Measurements from ENCODE around the gene DOCK6. TPM values are rescaled to one million over a fixed set of nuclear protein-coding genes. Genes with fewer than 3 reads are reported as not detected.

DOCK6 gene
- total RNA-seq, 1 experiment from 2014 or later: 19.4 TPM

- Histone ChIP-seq H3K27ac (ENCODE audit: low read length) (no peak overlapping the region), H3K36me3 (ENCODE audit: control insufficient read depth, insufficient read depth, low read length) (no peaks in the 10 kb centered on the region), H3K4me1 (ENCODE audit: control insufficient read depth, insufficient read depth, low read length) (no peaks in the 10 kb centered on the region; the same call in 1 of the 2 replicates), H3K27me3 (ENCODE audit: control insufficient read depth, insufficient read depth, low read length) (no peaks in the 10 kb centered on the region), H3K4me3 (ENCODE audit: low read depth in 2 of 2, low read length in 2 of 2) (no peak overlapping the region), H3K9me3 (ENCODE audit: control insufficient read depth, insufficient read depth, low read depth, low read length) (no peaks in the 10 kb centered on the region)
- TF ChIP-seq SIN3A (IDR thresholded peaks at IDR 0.05; ENCODE audit: borderline replicate concordance, insufficient read depth, low read depth, low read length): no peak
- TF ChIP-seq, protein P1, sequence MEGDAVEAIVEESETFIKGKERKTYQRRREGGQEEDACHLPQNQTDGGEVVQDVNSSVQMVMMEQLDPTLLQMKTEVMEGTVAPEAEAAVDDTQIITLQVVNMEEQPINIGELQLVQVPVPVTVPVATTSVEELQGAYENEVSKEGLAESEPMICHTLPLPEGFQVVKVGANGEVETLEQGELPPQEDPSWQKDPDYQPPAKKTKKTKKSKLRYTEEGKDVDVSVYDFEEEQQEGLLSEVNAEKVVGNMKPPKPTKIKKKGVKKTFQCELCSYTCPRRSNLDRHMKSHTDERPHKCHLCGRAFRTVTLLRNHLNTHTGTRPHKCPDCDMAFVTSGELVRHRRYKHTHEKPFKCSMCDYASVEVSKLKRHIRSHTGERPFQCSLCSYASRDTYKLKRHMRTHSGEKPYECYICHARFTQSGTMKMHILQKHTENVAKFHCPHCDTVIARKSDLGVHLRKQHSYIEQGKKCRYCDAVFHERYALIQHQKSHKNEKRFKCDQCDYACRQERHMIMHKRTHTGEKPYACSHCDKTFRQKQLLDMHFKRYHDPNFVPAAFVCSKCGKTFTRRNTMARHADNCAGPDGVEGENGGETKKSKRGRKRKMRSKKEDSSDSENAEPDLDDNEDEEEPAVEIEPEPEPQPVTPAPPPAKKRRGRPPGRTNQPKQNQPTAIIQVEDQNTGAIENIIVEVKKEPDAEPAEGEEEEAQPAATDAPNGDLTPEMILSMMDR (IDR thresholded peaks at IDR 0.05): peak; percentile 90
- ATAC-seq (peak; percentile 93), DNase-seq (ENCODE audit: low read depth, low spot score) (no peak)
- BruUV-seq (replicated peaks): no TSS peak
- intact Hi-C loops (cut with micrococcal nuclease; ENCODE audit: unreplicated experiment) (no loop called here), in situ Hi-C loops (cut with HindIII; ENCODE audit: low pct_unique_long_range_greater_than_20kb, low sequenced_read_pairs) (no loop called here)
- CTCF ChIA-PET: interaction anchor here (0.5 to 1.0 kb wide), 7 partner anchors 8 to 598 kb away, joined by 3 to 8 read pairs (median 4); no protein-coding TSS in a partner anchor
- POLR2A ChIA-PET: no interaction called here
Measured at GRCh38 chr19:11242864-11243797, 19.2 kb downstream of the DOCK6 start.

DNA sequence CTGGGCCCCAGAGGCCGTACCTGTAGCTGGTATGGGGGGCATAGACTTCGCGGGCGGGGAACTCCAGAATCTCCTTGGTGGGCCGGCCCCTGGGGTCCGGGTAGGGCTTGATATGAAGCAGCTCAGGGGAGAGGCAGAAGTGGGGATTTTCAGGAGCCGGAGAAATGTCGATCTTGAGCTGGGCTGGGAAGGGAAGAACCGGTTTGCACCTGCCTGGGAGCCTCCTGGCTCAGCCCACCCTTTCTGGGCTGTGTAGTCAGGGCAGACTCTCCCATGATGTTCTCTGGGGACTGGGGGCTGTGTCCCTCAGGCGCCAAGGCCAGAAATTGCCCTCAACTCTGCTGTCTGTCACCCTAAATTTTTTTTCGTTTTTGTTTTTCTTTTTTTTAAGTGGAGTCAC lies 20.3 kb downstream of the DOCK6 start:
- Histone ChIP-seq H3K36me3 (ENCODE audit: control insufficient read depth, insufficient read depth, low read length) (no peaks in the 10 kb centered on the region), H3K4me3 (ENCODE audit: low read depth in 2 of 2, low read length in 2 of 2) (no peak overlapping the region), H3K27me3 (ENCODE audit: control insufficient read depth, insufficient read depth, low read length) (no peaks in the 10 kb centered on the region), H3K4me1 (ENCODE audit: control insufficient read depth, insufficient read depth, low read length) (no peaks in the 10 kb centered on the region; the same call in 1 of the 2 replicates), H3K9me3 (ENCODE audit: control insufficient read depth, insufficient read depth, low read depth, low read length) (no peaks in the 10 kb centered on the region), H3K27ac (ENCODE audit: low read length) (no peak overlapping the region)
- in situ Hi-C loops (cut with HindIII; ENCODE audit: low pct_unique_long_range_greater_than_20kb, low sequenced_read_pairs): no loop called here
- no peak for ATAC-seq
- ChIA-PET CTCF (no interaction called here), POLR2A (no interaction called here)
- BruUV-seq (replicated peaks): no TSS peak
- no peak for TF ChIP-seq SIN3A (IDR thresholded peaks at IDR 0.05; ENCODE audit: borderline replicate concordance, insufficient read depth, low read depth, low read length)
- no peak for TF ChIP-seq TCF7L2 (IDR thresholded peaks at IDR 0.05; ENCODE audit: low read depth, low read length)
- TF ChIP-seq REST (IDR thresholded peaks at IDR 0.05; ENCODE audit: insufficient read depth in 1 of 2, low read depth in 2 of 2, low read length in 1 of 2): no peak
- TF ChIP-seq, protein P1 (IDR thresholded peaks at IDR 0.05): no peak
- no peak for TF ChIP-seq POLR2AphosphoS5 (IDR thresholded peaks at IDR 0.05; ENCODE audit: low read depth, low read length)
- intact Hi-C loops (cut with micrococcal nuclease; ENCODE audit: unreplicated experiment): no loop called here
- no peak for DNase-seq (ENCODE audit: low read depth, low spot score)
